ENCODE measurements around the gene GJC3. TPM values are rescaled to one million over a fixed set of nuclear protein-coding genes. Genes with fewer than 3 reads are reported as not detected.
"Not testable (repeated sequence)": the region's sequence is repeated elsewhere in the genome, so short reads cannot be mapped to it uniquely, and the experiment has no call there.

The GJC3 gene
- total RNA-seq, 1 donor from 2014 or later, result 0.54 TPM

- no peak for TF ChIP-seq CTCF (IDR thresholded peaks at IDR 0.05; ENCODE audit: unreplicated experiment)
- Mint-ChIP-seq H3K4me3 (no peak overlapping the region), H3K36me3 (no peaks in the 10 kb centered on the region), H3K27me3 (ENCODE audit: low read depth) (peaks cover 19% of the 10 kb centered on the region), H3K27ac (no peak overlapping the region), H3K9me3 (peaks cover 7% of the 10 kb centered on the region), H3K4me1 (no peaks in the 10 kb centered on the region)
- no peak for DNase-seq (ENCODE audit: low spot score in 2 of 2, unreplicated experiment in 2 of 2)
Observed at GRCh38 chr7:99949645-99950228, 20.3 kb upstream of the GJC3 start.

GRCh38 chr7:99947608-99948007, 18.2 kb upstream of the GJC3 start:
- DNase-seq (ENCODE audit: low spot score in 2 of 2, unreplicated experiment in 2 of 2), result no peak
- no peak for TF ChIP-seq CTCF (IDR thresholded peaks at IDR 0.05; ENCODE audit: unreplicated experiment)
- H3K27ac Mint-ChIP-seq, result no peak overlapping the region
- peaks cover 16% of the 10 kb centered on the region for H3K27me3 Mint-ChIP-seq (ENCODE audit: low read depth)
- no peaks in the 10 kb centered on the region for H3K36me3 Mint-ChIP-seq
- H3K9me3 Mint-ChIP-seq, result peaks cover 9% of the 10 kb centered on the region
- H3K4me3 Mint-ChIP-seq, result no peak overlapping the region
- H3K4me1 Mint-ChIP-seq, result peaks cover 8% of the 10 kb centered on the region

GRCh38 chr7:99944497-99945070, 15.2 kb upstream of the GJC3 start:
- H3K27ac Mint-ChIP-seq, result no peak overlapping the region
- no peak overlapping the region for H3K4me3 Mint-ChIP-seq
- H3K27me3 Mint-ChIP-seq (ENCODE audit: low read depth), result peaks cover 22% of the 10 kb centered on the region
- peaks cover 17% of the 10 kb centered on the region for H3K9me3 Mint-ChIP-seq
- no peak for TF ChIP-seq CTCF (IDR thresholded peaks at IDR 0.05; ENCODE audit: unreplicated experiment)
- peaks cover 8% of the 10 kb centered on the region for H3K4me1 Mint-ChIP-seq
- no peak for DNase-seq (ENCODE audit: low spot score in 2 of 2, unreplicated experiment in 2 of 2)
- H3K36me3 Mint-ChIP-seq, result no peaks in the 10 kb centered on the region

- TF ChIP-seq CTCF (IDR thresholded peaks at IDR 0.05; ENCODE audit: unreplicated experiment), result no peak
- H3K4me1 Mint-ChIP-seq, result peaks cover 8% of the 10 kb centered on the region
- no peak overlapping the region for H3K4me3 Mint-ChIP-seq
- H3K36me3 Mint-ChIP-seq, result no peaks in the 10 kb centered on the region
- H3K27ac Mint-ChIP-seq, result peak overlapping the region; percentile 28
- peaks cover 21% of the 10 kb centered on the region for H3K9me3 Mint-ChIP-seq
- no peak for DNase-seq (ENCODE audit: low spot score in 2 of 2, unreplicated experiment in 2 of 2)
- peaks cover 22% of the 10 kb centered on the region for H3K27me3 Mint-ChIP-seq (ENCODE audit: low read depth)
Observed at GRCh38 chr7:99943641-99944496, 14.4 kb upstream of the GJC3 start.

- no peaks in the 10 kb centered on the region for H3K36me3 Mint-ChIP-seq
- DNase-seq (ENCODE audit: low spot score in 2 of 2, unreplicated experiment in 2 of 2), result no peak
- TF ChIP-seq CTCF (IDR thresholded peaks at IDR 0.05; ENCODE audit: unreplicated experiment), result no peak
Observed at GRCh38 chr7:99938296-99938695, 8.9 kb upstream of the GJC3 start.

GRCh38 chr7:99935009-99935408, 5.6 kb upstream of the GJC3 start:
- not testable (repeated sequence) for H3K4me3 Mint-ChIP-seq; DNase-seq (ENCODE audit: low spot score in 2 of 2, unreplicated experiment in 2 of 2); H3K27ac Mint-ChIP-seq; H3K36me3 Mint-ChIP-seq
- peaks cover 42% of the 10 kb centered on the region for H3K27me3 Mint-ChIP-seq (ENCODE audit: low read depth)
- H3K9me3 Mint-ChIP-seq, result peaks cover 16% of the 10 kb centered on the region
- peaks cover 14% of the 10 kb centered on the region for H3K4me1 Mint-ChIP-seq

More at GRCh38 chr7:99938296-99938695, 8.9 kb upstream of the GJC3 start:
- H3K27ac Mint-ChIP-seq, result no peak overlapping the region
- H3K4me3 Mint-ChIP-seq, result no peak overlapping the region
- peaks cover 15% of the 10 kb centered on the region for H3K4me1 Mint-ChIP-seq
- H3K9me3 Mint-ChIP-seq, result peaks cover 31% of the 10 kb centered on the region
- peaks cover 37% of the 10 kb centered on the region for H3K27me3 Mint-ChIP-seq (ENCODE audit: low read depth)
